Measurements from ENCODE around the gene STX5. TPM values are rescaled to one million over a fixed set of nuclear protein-coding genes. Genes with fewer than 3 reads are reported as not detected.
A peak's percentile ranks its signal among the peaks of the same experiment; 100 is the strongest.

Gene STX5
- total RNA-seq, 1 donor from 2014 or later: 24.1 TPM

GRCh38 chr11:62852523-62853188 lies 20.8 kb upstream of the STX5 start:
- H3K27ac Mint-ChIP-seq (ENCODE audit: unreplicated experiment): peak overlapping the region; percentile 38
- DNase-seq (ENCODE audit: low read depth, low spot score): no peak
- peaks cover 46% of the 10 kb centered on the region for H3K36me3 Mint-ChIP-seq (ENCODE audit: low read depth)
- peaks cover 57% of the 10 kb centered on the region for H3K4me1 Mint-ChIP-seq
- H3K9me3 Mint-ChIP-seq: peaks cover 2% of the 10 kb centered on the region
- peak overlapping the region; percentile 98 for H3K4me3 Mint-ChIP-seq
- H3K27me3 Mint-ChIP-seq (ENCODE audit: low read depth): peaks cover 46% of the 10 kb centered on the region
- no peak for TF ChIP-seq CTCF (conservative IDR thresholded peaks at IDR 0.05)

GRCh38 chr11:62851807-62852522 lies 20.1 kb upstream of the STX5 start:
- Mint-ChIP-seq H3K4me1 (peaks cover 50% of the 10 kb centered on the region), H3K9me3 (peaks cover 3% of the 10 kb centered on the region), H3K27ac (ENCODE audit: unreplicated experiment) (peak overlapping the region; percentile 20), H3K27me3 (ENCODE audit: low read depth) (peaks cover 48% of the 10 kb centered on the region), H3K36me3 (ENCODE audit: low read depth) (peaks cover 46% of the 10 kb centered on the region), H3K4me3 (peak overlapping the region; percentile 98)
- no peak for DNase-seq (ENCODE audit: low read depth, low spot score)
- no peak for TF ChIP-seq CTCF (conservative IDR thresholded peaks at IDR 0.05)

- peak overlapping the region; percentile 54 for H3K27ac Mint-ChIP-seq (ENCODE audit: unreplicated experiment)
Measured at GRCh38 chr11:62850911-62851806, 19.3 kb upstream of the STX5 start.

GRCh38 chr11:62847767-62848314 lies 16.0 kb upstream of the STX5 start:
- H3K4me1 Mint-ChIP-seq: peaks cover 21% of the 10 kb centered on the region
- TF ChIP-seq CTCF (conservative IDR thresholded peaks at IDR 0.05): no peak
- peaks cover 11% of the 10 kb centered on the region for H3K36me3 Mint-ChIP-seq (ENCODE audit: low read depth)
- H3K9me3 Mint-ChIP-seq: peaks cover 3% of the 10 kb centered on the region
- H3K4me3 Mint-ChIP-seq: peak overlapping the region; percentile 66
- H3K27me3 Mint-ChIP-seq (ENCODE audit: low read depth): peaks cover 29% of the 10 kb centered on the region
- no peak overlapping the region for H3K27ac Mint-ChIP-seq (ENCODE audit: unreplicated experiment)
- DNase-seq (ENCODE audit: low read depth, low spot score): no peak

More at GRCh38 chr11:62850911-62851806, 19.3 kb upstream of the STX5 start:
- H3K36me3 Mint-ChIP-seq (ENCODE audit: low read depth): peaks cover 43% of the 10 kb centered on the region
- H3K27me3 Mint-ChIP-seq (ENCODE audit: low read depth): peaks cover 49% of the 10 kb centered on the region
- peaks cover 3% of the 10 kb centered on the region for H3K9me3 Mint-ChIP-seq
- no peak for TF ChIP-seq CTCF (conservative IDR thresholded peaks at IDR 0.05)
- peak overlapping the region; percentile 98 for H3K4me3 Mint-ChIP-seq
- peaks cover 46% of the 10 kb centered on the region for H3K4me1 Mint-ChIP-seq
- no peak for DNase-seq (ENCODE audit: low read depth, low spot score)

- peaks cover 20% of the 10 kb centered on the region for H3K27me3 Mint-ChIP-seq (ENCODE audit: low read depth)
- H3K36me3 Mint-ChIP-seq (ENCODE audit: low read depth): no peaks in the 10 kb centered on the region
- peaks cover 3% of the 10 kb centered on the region for H3K9me3 Mint-ChIP-seq
- peaks cover 10% of the 10 kb centered on the region for H3K4me1 Mint-ChIP-seq
- DNase-seq (ENCODE audit: low read depth, low spot score): no peak
- no peak overlapping the region for H3K27ac Mint-ChIP-seq (ENCODE audit: unreplicated experiment)
- no peak for TF ChIP-seq CTCF (conservative IDR thresholded peaks at IDR 0.05)
- H3K4me3 Mint-ChIP-seq: peak overlapping the region; percentile 8
Measured at GRCh38 chr11:62846177-62846576, 14.3 kb upstream of the STX5 start.
